K562 (cell line): ENCODE data around the gene FILIP1L. TPM values are rescaled to one million over a fixed set of nuclear protein-coding genes. Genes with fewer than 3 reads are reported as not detected.

Experiments used
- ATAC-seq: fragments of 200-7000 bp; cut with Tn5 transposase; 3 replicates; pipeline ENCODE4 v1.9.1; 2020; ENCODE audit warnings: moderate library complexity
- BruUV-seq: library from RNA; stranded (reverse); fragments of 400-500 nt; replicated peaks from 2 replicates; lab custom pipeline; 2021; lab: Mats Ljungman, UMichigan
- CTCF ChIA-PET: fragments of 300-600 bp; formaldehyde crosslinking; extraction: SDS; loops from one replicate; lab custom pipeline; 2021; ENCODE audit warnings: low intra/inter-chr PET ratio; lab: Yijun Ruan, JAX
- POLR2A ChIA-PET: fragments of 300-600, 350-650 bp; sonication (Branson Sonifier 250); formaldehyde crosslinking; extraction: SDS; loops from one replicate; lab custom pipeline; 2021; ENCODE audit warnings: antibody characterized with exemption, inconsistent platforms; lab: Yijun Ruan, JAX
- DNase-seq, 4 experiments: peaks; one replicate each; pipeline versions ENCODE4 v3.0.0 to v3.0.0-alpha.2; 2011 to 2018; ENCODE audit warnings: low spot score in 3 of 4, mixed read lengths in 3 of 4; ENCODE audit errors: extremely low read depth in 1 of 4
- FAIRE-seq: peaks from 2 replicates; lab custom pipeline; 2011; peaks lifted over from hg19 to GRCh38; lab: Jason Lieb, UNC
- H2AFZ ChIP-seq: 2 replicates; pipeline ENCODE4 v1.6.0; 2011; ENCODE audit warnings: low read depth, low read length, control low read depth, inconsistent platforms
- H3K27ac ChIP-seq: fragments of 200-600 bp; 3 replicates; pipeline ENCODE4 v1.8.0; 2011; ENCODE audit warnings: low read depth, mild to moderate bottlenecking, control low read depth, inconsistent platforms, low read length, moderate library complexity, mixed read lengths; ENCODE audit errors: extremely low read depth
- H3K27me3 ChIP-seq, 2 experiments: fragments of 300-600 bp in 1 of 2; 2 replicates in 1 of 2; 3 replicates in 1 of 2; pipeline versions ENCODE4 v1.6.0 to v1.8.0; 2011; ENCODE audit warnings: inconsistent platforms in 2 of 2, low read length in 2 of 2, mild to moderate bottlenecking in 1 of 2, mixed read lengths in 1 of 2, moderate library complexity in 1 of 2; ENCODE audit not compliant: control insufficient read depth in 2 of 2, insufficient read depth in 2 of 2
- H3K36me3 ChIP-seq: fragments of 300-600 bp; 3 replicates; pipeline ENCODE4 v1.8.0; 2011; ENCODE audit warnings: mild to moderate bottlenecking, low read length, inconsistent platforms; ENCODE audit not compliant: control insufficient read depth, insufficient read depth
- H3K4me1 ChIP-seq, 2 experiments: fragments of 200-600 bp in 1 of 2; replicated peaks in 1 of 2; 2 replicates in 1 of 2; 3 replicates in 1 of 2; pipeline versions ENCODE4 v1.5.1 to v1.8.0; 2011; ENCODE audit warnings: inconsistent platforms in 2 of 2, low read length in 2 of 2, mild to moderate bottlenecking in 1 of 2, mixed read lengths in 1 of 2, moderate library complexity in 1 of 2; ENCODE audit not compliant: control insufficient read depth in 2 of 2, insufficient read depth in 2 of 2
- H3K4me2 ChIP-seq: 2 replicates; pipeline ENCODE4 v1.6.1; 2011; ENCODE audit warnings: low read length, control low read depth, inconsistent platforms, mixed read lengths; ENCODE audit not compliant: insufficient read depth
- H3K4me3 ChIP-seq: fragments of 200-600 bp; sonication (generic), shearing (Covaris generic); 2 replicates; pipeline ENCODE4 v1.5.1; 2016; ENCODE audit warnings: control low read depth, inconsistent platforms
- H3K79me2 ChIP-seq: fragments of 200-600 bp; 3 replicates; pipeline ENCODE4 v1.8.0; 2011; ENCODE audit warnings: low read length, inconsistent platforms; ENCODE audit not compliant: control insufficient read depth, insufficient read depth
- H3K9ac ChIP-seq, 2 experiments: 2 replicates each; pipeline versions ENCODE4 v1.6.0 to v1.6.1; 2011; ENCODE audit warnings: low read depth in 2 of 2, low read length in 2 of 2, control low read depth in 1 of 2, inconsistent platforms in 1 of 2, mild to moderate bottlenecking in 1 of 2, mixed read lengths in 1 of 2; ENCODE audit not compliant: insufficient read depth in 1 of 2
- H3K9me1 ChIP-seq: one replicate; pipeline ENCODE4 v1.6.0; 2011; ENCODE audit warnings: inconsistent platforms, mild to moderate bottlenecking, low read length, moderate library complexity; ENCODE audit not compliant: control insufficient read depth, insufficient read depth
- H3K9me3 ChIP-seq: replicated peaks from 2 replicates; pipeline ENCODE4 v1.5.1; 2011; ENCODE audit warnings: low read depth, low read length, inconsistent platforms; ENCODE audit not compliant: control insufficient read depth, insufficient read depth
- H4K20me1 ChIP-seq: replicated peaks from 2 replicates; pipeline ENCODE4 v1.6.1; 2011; ENCODE audit warnings: low read length, inconsistent platforms, mixed read lengths; ENCODE audit not compliant: control insufficient read depth, insufficient read depth
- ADNP ChIP-seq: fragments of 200-800 bp; sonication (Bioruptor generic); IDR thresholded peaks from 2 replicates; pipeline ENCODE4 v1.6.1; 2016; ENCODE audit warnings: missing genetic modification characterization, missing compliant biosample characterization
- BRD9 ChIP-seq: fragments of 450-650 bp; IDR thresholded peaks from 2 replicates; pipeline ENCODE4 v1.6.1; 2018; ENCODE audit warnings: low read depth; ENCODE audit not compliant: partially characterized antibody
- CEBPB ChIP-seq: fragments of 450-650 bp; IDR thresholded peaks from 2 replicates; pipeline ENCODE4 v1.6.1; 2016; ENCODE audit warnings: missing genetic modification characterization, missing compliant biosample characterization
- ERF ChIP-seq: fragments of 450-650 bp; formaldehyde crosslinking; IDR thresholded peaks from 2 replicates; pipeline ENCODE4 v1.4.0; 2020; ENCODE audit warnings: mild to moderate bottlenecking, mixed read lengths
- FOSL1 ChIP-seq: fragments of 200-800 bp; sonication (Bioruptor generic); conservative IDR thresholded peaks from 2 replicates; pipeline ENCODE4 v1.6.1; 2016; ENCODE audit warnings: missing genetic modification characterization, missing compliant biosample characterization
- KDM2B ChIP-seq: fragments of 250-450 bp; sonication (Bioruptor Pico); IDR thresholded peaks from 2 replicates; pipeline ENCODE4 v1.8.0; 2021; ENCODE audit warnings: mild to moderate bottlenecking, moderate library complexity
- MCM3 ChIP-seq: fragments of 450-650 bp; IDR thresholded peaks from 2 replicates; pipeline ENCODE4 v1.6.1; 2016
- MLLT1 ChIP-seq, 2 experiments: fragments of 450-650 bp; IDR thresholded peaks; 2 replicates each; pipeline ENCODE4 v1.6.1; 2016
- POLR2AphosphoS2 ChIP-seq: IDR thresholded peaks from 2 replicates; pipeline ENCODE4 v1.6.1; 2012; ENCODE audit warnings: low read length, improper control_type of control experiment
- PPARD ChIP-seq: fragments of 250-450 bp; sonication (Bioruptor Pico); IDR thresholded peaks from 2 replicates; pipeline ENCODE4 v1.8.0; 2022; ENCODE audit warnings: inconsistent platforms, mild to moderate bottlenecking, moderate library complexity
- RFX7 ChIP-seq: fragments of 250-450 bp; sonication (Bioruptor Pico); IDR thresholded peaks from 2 replicates; pipeline ENCODE4 v1.5.1; 2021; ENCODE audit warnings: mild to moderate bottlenecking
- TRIM28 ChIP-seq: fragments of 450-650 bp; IDR thresholded peaks from 2 replicates; pipeline ENCODE4 v1.6.1; 2017
- TSC22D4 ChIP-seq: fragments of 450-650 bp; IDR thresholded peaks from 2 replicates; pipeline ENCODE4 v1.6.1; 2016; ENCODE audit warnings: missing genetic modification characterization, missing biosample characterization, control low read depth
- ZNF232 ChIP-seq: sonication (generic); formaldehyde crosslinking; IDR thresholded peaks from 2 replicates; pipeline ENCODE4 v1.8.0; 2022; ENCODE audit warnings: mild to moderate bottlenecking, missing genetic modification reagents
- ZNF639 ChIP-seq, 2 experiments: fragments of 200-800 bp in 1 of 2; sonication (Bioruptor generic) in 1 of 2; sonication (generic) in 1 of 2; formaldehyde crosslinking in 1 of 2; IDR thresholded peaks in 1 of 2; conservative IDR thresholded peaks in 1 of 2; 2 replicates each; pipeline versions ENCODE4 v1.5.0 to v1.6.1; 2016 to 2020; ENCODE audit warnings: missing compliant biosample characterization in 1 of 2, missing genetic modification characterization in 1 of 2, missing genetic modification reagents in 1 of 2
- WGBS: fragments of 100-300 bp; shearing (Covaris generic); methylation state at CpG from one replicate; pipeline ENCODE4 v1.1.6; 2016; ENCODE audit warnings: low coverage, mixed read lengths; ENCODE audit not compliant: insufficient coverage; ENCODE audit errors: missing lambda C conversion rate; 5-methylcytosine and 5-hydroxymethylcytosine counted together
- in situ Hi-C: fragments of 300-500 bp; cut with MboI; formaldehyde crosslinking; loops from 4 replicates; pipeline ENCODE4 v1.15.0; 2018; ENCODE audit warnings: inconsistent platforms, mixed read lengths
- intact Hi-C: fragments of 100-400 bp; cut with micrococcal nuclease; formaldehyde crosslinking; loops from 2 replicates; pipeline ENCODE4 v1.14.2; 2022
- polyA plus RNA-seq, 8 experiments: library from polyadenylated mRNA; depleted of rRNA in 4 of 8; stranded (reverse) in 5 of 8; unstranded in 3 of 8; fragments of >200 nt; fragmentation: Nextera tagmentation in 2 of 8; fragmentation: Illumina TruSeq in 1 of 8; extraction: Ambion mirVana in 2 of 8; extraction: Trizol in 1 of 8; gene quantifications; 2 replicates each; pipeline versions ENCODE4 v1.2.1 to v1.2.3, GENCODE V29; 2011 to 2014; ENCODE audit warnings: inconsistent platforms in 1 of 8, missing spikeins in 1 of 8
- total RNA-seq, 7 experiments: library from RNA; depleted of rRNA in 6 of 7; stranded (reverse); fragments of >200 nt in 6 of 7; fragmentation: Illumina TruSeq in 2 of 7; extraction: Trizol in 2 of 7; gene quantifications; 2 replicates each; pipeline versions ENCODE4 v1.2.1 to v1.2.3, GENCODE V29; 2011 to 2021; ENCODE audit warnings: low replicate concordance in 1 of 7
- TF ChIP-seq, protein P1 (sequence below): sonication (generic); formaldehyde crosslinking; IDR thresholded peaks from 2 replicates; pipeline ENCODE4 v1.8.1; 2022; ENCODE audit warnings: missing genetic modification reagents

The FILIP1L gene
- total and polyA plus RNA-seq, 9 of the 15 experiments (the other 6 are each of a cell fraction or from before 2014, with no cell fraction given), result 0.50 to 2.1 (median 1.1) TPM

GRCh38 chr3:99795573-99795972 is 318.7 kb downstream of the FILIP1L start:
- POLR2A ChIA-PET, result no interaction called here
- 4% methylated on average over 11 of the region's 15 CpGs for WGBS
- H3K9me1 ChIP-seq, result no peaks in the 10 kb centered on the region
- no peak overlapping the region for H3K27ac ChIP-seq
- intact Hi-C loops, result no loop called here
- in situ Hi-C loops, result no loop called here
- H3K36me3 ChIP-seq, result no peaks in the 10 kb centered on the region
- H3K9ac ChIP-seq, result no peak overlapping the region
- ATAC-seq, result peak; percentile 51; the same call in 2 of the 3 replicates
- H3K27me3 ChIP-seq, result peaks cover 0 to 2% of the 10 kb centered on the region in 2 experiments; a peak in 2 of 5 replicates
- FAIRE-seq, result no peak
- H4K20me1 ChIP-seq, result no peaks in the 10 kb centered on the region
- no peaks in the 10 kb centered on the region for H3K4me1 ChIP-seq
- no peaks in the 10 kb centered on the region for H3K9me3 ChIP-seq
- H3K4me3 ChIP-seq, result no peak overlapping the region
- DNase-seq, result no peak
- no peak overlapping the region for H3K4me2 ChIP-seq
- no peak overlapping the region for H2AFZ ChIP-seq
- CTCF ChIA-PET, result no interaction called here
- no TSS peak for BruUV-seq
- H3K79me2 ChIP-seq, result no peaks in the 10 kb centered on the region
- TF ChIP-seq ADNP (tag) (no peak), TSC22D4 (no peak), CEBPB (tag) (no peak), ZNF232 (CRISPR knock-in tag) (no peak), KDM2B (CRISPR knock-in tag) (no peak), RFX7 (CRISPR knock-in tag) (no peak), ERF (CRISPR knock-in tag) (no peak), FOSL1 (no peak), MLLT1 (IDR thresholded peaks at IDR 0.05) (no peak), PPARD (CRISPR knock-in tag) (no peak), POLR2AphosphoS2 (no peak), BRD9 (no peak), TRIM28 (no peak), MCM3 (no peak), ZNF639 (CRISPR knock-in tag; conservative IDR thresholded peaks at IDR 0.05 in 1 of 2, IDR thresholded peaks at IDR 0.05 in 1 of 2) (no peak)
- TF ChIP-seq, protein P1, sequence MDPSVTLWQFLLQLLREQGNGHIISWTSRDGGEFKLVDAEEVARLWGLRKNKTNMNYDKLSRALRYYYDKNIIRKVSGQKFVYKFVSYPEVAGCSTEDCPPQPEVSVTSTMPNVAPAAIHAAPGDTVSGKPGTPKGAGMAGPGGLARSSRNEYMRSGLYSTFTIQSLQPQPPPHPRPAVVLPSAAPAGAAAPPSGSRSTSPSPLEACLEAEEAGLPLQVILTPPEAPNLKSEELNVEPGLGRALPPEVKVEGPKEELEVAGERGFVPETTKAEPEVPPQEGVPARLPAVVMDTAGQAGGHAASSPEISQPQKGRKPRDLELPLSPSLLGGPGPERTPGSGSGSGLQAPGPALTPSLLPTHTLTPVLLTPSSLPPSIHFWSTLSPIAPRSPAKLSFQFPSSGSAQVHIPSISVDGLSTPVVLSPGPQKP, result no peak
